ENCODE results near the gene FAM120C.

Gene FAM120C

DNA sequence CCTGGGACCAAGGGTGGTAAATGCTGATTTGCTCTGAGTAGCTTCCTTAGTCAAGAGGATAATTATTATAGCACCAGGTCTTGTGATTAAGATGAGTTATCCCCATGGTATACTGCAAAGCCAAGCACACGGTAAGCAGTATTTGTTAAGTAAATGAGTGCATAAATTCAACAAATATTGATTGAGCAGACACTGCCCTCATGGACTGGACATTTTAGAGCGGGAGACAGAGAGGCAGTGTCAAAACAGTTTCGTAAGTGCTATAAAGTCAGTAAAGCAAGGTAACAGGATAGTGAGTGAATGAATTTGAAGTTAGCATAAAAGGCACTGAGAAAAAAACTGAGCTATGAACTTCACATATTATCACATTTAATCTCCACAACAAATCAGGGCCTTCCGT lies 152.7 kb downstream of the FAM120C start:
- DNase-seq, result no peak

DNA sequence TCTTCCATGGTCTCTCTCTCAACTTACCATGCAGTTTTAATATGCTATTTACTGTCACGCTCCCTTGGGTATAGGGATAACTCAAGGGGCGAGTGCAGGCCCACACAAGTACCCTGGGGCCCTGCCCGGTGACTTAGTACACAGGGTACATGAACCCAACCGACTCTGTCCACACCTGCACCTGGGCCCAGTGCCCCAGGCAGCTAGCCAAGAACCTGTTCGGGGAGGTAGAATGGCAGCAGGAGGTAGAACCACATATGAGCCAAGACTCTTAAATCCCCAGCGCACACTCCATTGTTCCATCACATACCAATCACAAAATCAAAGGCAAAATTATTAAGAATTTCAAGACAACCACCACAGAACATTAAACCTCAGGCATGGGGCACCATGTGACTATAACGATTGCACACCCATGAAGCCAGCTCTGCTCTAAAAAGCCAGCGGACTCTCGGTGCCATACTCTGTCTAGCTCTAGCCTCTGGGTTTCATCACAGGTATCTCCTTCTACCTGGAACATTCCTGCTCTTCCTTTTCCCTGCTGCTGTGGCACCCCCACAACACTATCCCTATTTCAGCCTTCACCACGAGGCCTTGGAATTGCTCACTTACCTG lies 153.4 kb downstream of the FAM120C start:
- DNase-seq, result no peak

DNA sequence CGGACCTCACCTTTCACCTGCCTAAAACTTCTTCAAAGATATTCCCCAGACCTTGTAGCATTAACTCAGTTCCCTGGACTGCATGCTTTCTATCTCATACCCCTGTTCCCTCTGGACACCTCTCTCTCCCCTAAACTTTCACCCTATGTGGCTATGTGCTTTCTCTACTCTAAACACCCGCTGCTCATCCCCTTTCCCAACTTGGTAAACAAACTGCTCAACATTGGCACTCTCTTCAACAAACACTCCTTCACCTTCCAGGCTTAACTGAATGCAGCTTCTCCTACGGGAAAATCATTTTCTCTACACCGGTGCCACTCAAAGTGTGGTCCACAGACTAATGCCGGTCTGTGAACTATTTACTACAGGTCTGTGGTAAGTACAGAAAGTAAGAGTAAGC lies 158.7 kb downstream of the FAM120C start:
- DNase-seq, result no peak

All from cerebellar nuclear complex (tissue), 1 donor.